ENCODE results near the gene PIGR. TPM values are rescaled to one million over a fixed set of nuclear protein-coding genes. Genes with fewer than 3 reads are reported as not detected.

PIGR gene
- total and polyA plus RNA-seq, 2 of the 4 experiments (the other 2 are of a cell fraction) = not detected

GRCh38 chr1:206957639-206958038, 11.4 kb upstream of the PIGR start:
- no peak overlapping the region for H3K14ac ChIP-seq (replicated peaks; ENCODE audit: low read depth, low read length)
- ChIA-PET CTCF (no interaction called here), POLR2A (ENCODE audit: unreplicated experiment) (no interaction called here)
- H3K9ac ChIP-seq (ENCODE audit: low read depth, low read length) = no peak overlapping the region
- H3K4me3 ChIP-seq (ENCODE audit: insufficient read depth, low read depth, low read length) = no peak overlapping the region
- H3K4me2 ChIP-seq (ENCODE audit: low read depth, low read length) = no peak overlapping the region
- no peak overlapping the region for H2BK15ac ChIP-seq (ENCODE audit: low read depth, low read length)
- H3K23ac ChIP-seq (ENCODE audit: low read depth, low read length) = no peak overlapping the region
- no peak for ATAC-seq (ENCODE audit: low read depth)
- BruUV-seq (replicated peaks) = no TSS peak
- H3K4me1 ChIP-seq (ENCODE audit: control insufficient read depth, insufficient read depth, low read length) = no peaks in the 10 kb centered on the region
- H2BK120ac ChIP-seq (ENCODE audit: low read depth, low read length) = no peak overlapping the region
- in situ Hi-C loops (cut with MboI; ENCODE audit: low sequenced_read_pairs) = no loop called here
- dilution Hi-C loops (cut with HindIII; ENCODE audit: low sequenced_read_pairs, unreplicated experiment) = no loop called here
- intact Hi-C loops (cut with micrococcal nuclease) = no loop called here
- 50% methylated on average over 2 of the region's 5 CpGs; no CpG with 5 or more reads in 1 of the 2 experiments for WGBS, 2 experiments (ENCODE audit: extremely low coverage in 2 of 2, insufficient read length in 1 of 2)
- H3K9me1 ChIP-seq (ENCODE audit: insufficient read depth, low read length) = no peaks in the 10 kb centered on the region; the same call in 1 of the 2 replicates
- no peak for DNase-seq
- H3K27me3 ChIP-seq (ENCODE audit: control insufficient read depth, insufficient read depth, low read length) = peaks cover 57% of the 10 kb centered on the region
- no peak overlapping the region for H2AK9ac ChIP-seq (replicated peaks; ENCODE audit: low read depth, low read length, poor library complexity)
- no peaks in the 10 kb centered on the region for H3K36me3 ChIP-seq (ENCODE audit: control insufficient read depth, insufficient read depth, low read length)
- no peaks in the 10 kb centered on the region for H4K20me1 ChIP-seq (ENCODE audit: insufficient read depth, low read length)
- no peak overlapping the region for H4K5ac ChIP-seq (ENCODE audit: low read depth, low read length)
- H3K18ac ChIP-seq (ENCODE audit: low read depth, low read length) = no peak overlapping the region
- H3K4ac ChIP-seq (ENCODE audit: low read depth, low read length) = no peak overlapping the region
- H3K27ac ChIP-seq (ENCODE audit: insufficient read depth, low read length) = no peak overlapping the region
- no peak overlapping the region for H2BK5ac ChIP-seq (ENCODE audit: low read depth, low read length, poor library complexity, severe bottlenecking)
- H4K91ac ChIP-seq (ENCODE audit: insufficient read depth, low read depth, low read length) = no peak overlapping the region
- no peak overlapping the region for H2AK5ac ChIP-seq (ENCODE audit: low read depth, low read length)
- H3K79me1 ChIP-seq (ENCODE audit: low read depth in 1 of 2, low read length in 2 of 2) = no peaks in the 10 kb centered on the region
- no peak overlapping the region for H3K56ac ChIP-seq (ENCODE audit: extremely low read depth, insufficient read depth, low read length)
- H2AFZ ChIP-seq (replicated peaks; ENCODE audit: low read length, poor library complexity) = no peak overlapping the region
- TF ChIP-seq RAD21 (IDR thresholded peaks at IDR 0.05; ENCODE audit: low read length) = no peak
- H2BK20ac ChIP-seq (ENCODE audit: low read depth, low read length) = no peak overlapping the region
- H4K8ac ChIP-seq (ENCODE audit: low read depth in 2 of 2, low read length in 2 of 2) = no peak overlapping the region
- H3K9me3 ChIP-seq (ENCODE audit: control insufficient read depth, insufficient read depth, low read length) = no peaks in the 10 kb centered on the region

All from IMR-90 (cell line).